Thymus (tissue), 11 donors: ENCODE data around the gene USP22. TPM values are rescaled to one million over a fixed set of nuclear protein-coding genes. Genes with fewer than 3 reads are reported as not detected.
A peak's percentile ranks its signal among the peaks of the same experiment; 100 is the strongest.

Experiments used
- DNase-seq, 9 donors: peaks; one replicate each; pipeline ENCODE4 v3.0.0-alpha.2; 2013; ENCODE audit warnings: low spot score in 9 of 9, low read depth in 6 of 9, missing footprints in 1 of 9
- H3K27ac ChIP-seq, 2 donors: one replicate each; pipeline ENCODE4 v1.5.1; 2013; ENCODE audit warnings: control low read depth in 1 of 2, low read depth in 1 of 2, low read length in 1 of 2, mild to moderate bottlenecking in 1 of 2, moderate library complexity in 1 of 2
- H3K27me3 ChIP-seq, 2 donors: one replicate each; pipeline ENCODE4 v1.5.1; 2013; ENCODE audit warnings: low read length in 1 of 2; ENCODE audit not compliant: control insufficient read depth in 2 of 2, insufficient read depth in 1 of 2
- H3K36me3 ChIP-seq, 2 donors: one replicate each; pipeline ENCODE4 v1.5.1; 2013; ENCODE audit warnings: low read length in 1 of 2, mild to moderate bottlenecking in 1 of 2, moderate library complexity in 1 of 2; ENCODE audit not compliant: control insufficient read depth in 2 of 2, insufficient read depth in 2 of 2
- H3K4me1 ChIP-seq, 2 donors: one replicate each; pipeline ENCODE4 v1.5.1; 2013; ENCODE audit warnings: low read length in 2 of 2; ENCODE audit not compliant: control insufficient read depth in 2 of 2, insufficient read depth in 2 of 2
- H3K4me3 ChIP-seq, 2 donors: one replicate each; pipeline ENCODE4 v1.5.1; 2013; ENCODE audit warnings: low read length in 2 of 2, control low read depth in 1 of 2, mild to moderate bottlenecking in 1 of 2
- H3K9me3 ChIP-seq, 2 donors: one replicate each; pipeline ENCODE4 v1.5.1; 2013; ENCODE audit warnings: low read length in 1 of 2, mild to moderate bottlenecking in 1 of 2; ENCODE audit not compliant: control insufficient read depth in 2 of 2, insufficient read depth in 1 of 2
- WGBS: extraction: QIAGEN DNeasy Blood & Tissue Kit; methylation state at CpG from one replicate; pipeline ENCODE4 v1.1.7; 2013; 5-methylcytosine and 5-hydroxymethylcytosine counted together
- polyA plus RNA-seq: library from polyadenylated mRNA; stranded (reverse); fragments of 200-250 nt; gene quantifications from one replicate; pipeline ENCODE4 v1.2.3, GENCODE V29; 2013
- total RNA-seq: library from RNA; stranded (reverse); fragments of 120-200 nt; gene quantifications from one replicate; pipeline ENCODE4 v1.2.4, GENCODE V29; 2013
- donor health status: healthy.

Gene USP22
- total and polyA plus RNA-seq, 2 donors, result 52.5 to 74.2 TPM

DNA sequence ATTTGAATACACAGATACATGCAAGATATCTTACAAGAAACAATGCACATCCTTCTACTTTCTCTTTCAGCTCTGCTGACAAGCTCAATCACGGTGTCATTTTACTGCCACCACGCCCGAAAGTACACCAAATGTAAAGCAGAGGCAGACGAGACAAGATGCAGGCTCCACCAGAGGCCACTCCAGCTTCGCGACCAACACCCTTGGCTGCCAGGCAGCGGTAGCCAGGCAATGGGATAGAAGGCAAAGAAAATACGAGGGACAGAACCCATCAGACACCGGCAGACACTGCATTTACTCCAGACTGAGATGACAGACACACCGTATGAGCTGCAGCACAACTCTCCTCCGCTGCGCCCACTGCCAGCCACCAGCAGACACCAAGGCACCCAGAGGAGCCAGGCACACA, 41.0 kb downstream of the USP22 start:
- H3K4me1 ChIP-seq, result no peaks in the 10 kb centered on the region
- 93% methylated on average over 12 of the region's 12 CpGs for WGBS

DNA sequence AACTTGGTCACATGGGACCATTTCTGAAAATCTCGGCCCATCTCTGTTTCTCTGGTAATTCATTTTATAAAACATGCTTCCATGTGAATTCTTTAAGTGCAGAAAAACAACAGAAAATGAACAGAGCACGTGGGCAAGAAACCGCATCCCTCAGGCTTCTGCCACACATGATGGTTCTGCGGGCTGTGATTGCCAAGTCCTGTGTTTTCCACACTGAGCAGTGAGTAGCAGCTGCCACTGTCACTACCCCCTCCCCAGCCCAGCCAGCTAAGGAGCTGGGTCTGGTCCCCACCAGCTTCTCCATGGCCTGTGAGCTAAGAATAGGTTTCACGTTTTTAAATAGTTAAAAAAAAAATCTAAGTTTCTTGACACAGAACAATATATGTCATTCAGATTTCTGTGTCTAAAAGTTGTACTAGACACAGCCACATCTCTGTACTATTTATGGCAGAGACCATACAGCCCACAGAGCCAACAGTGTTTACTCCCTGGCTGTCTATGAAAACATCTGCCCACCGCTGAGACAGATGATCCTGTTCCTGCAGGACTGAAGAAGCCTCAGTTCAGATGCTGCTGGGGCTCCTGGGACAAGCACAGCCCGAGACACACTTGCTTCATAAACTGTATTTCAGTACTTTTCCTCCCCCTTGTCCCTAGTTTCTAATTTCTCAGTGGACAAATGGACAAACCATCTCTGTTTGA, 41.5 kb downstream of the USP22 start:
- H3K36me3 ChIP-seq, result peaks cover 66 to 71% of the 10 kb centered on the region in 2 donors
- 93% methylated on average over 7 of the region's 7 CpGs for WGBS
- H3K27ac ChIP-seq, result no peak overlapping the region
- no peaks in the 10 kb centered on the region for H3K4me1 ChIP-seq
- DNase-seq, result no peak
- no peaks in the 10 kb centered on the region for H3K9me3 ChIP-seq
- H3K27me3 ChIP-seq, result no peaks in the 10 kb centered on the region
- H3K4me3 ChIP-seq, result no peak overlapping the region

More for the DNA sequence above, 41.0 kb downstream of the USP22 start:
- H3K9me3 ChIP-seq, result no peaks in the 10 kb centered on the region
- H3K27me3 ChIP-seq, result no peaks in the 10 kb centered on the region
- no peak overlapping the region for H3K27ac ChIP-seq
- H3K36me3 ChIP-seq, result peaks cover 71 to 74% of the 10 kb centered on the region in 2 donors
- no peak overlapping the region for H3K4me3 ChIP-seq
- no peak for DNase-seq

DNA sequence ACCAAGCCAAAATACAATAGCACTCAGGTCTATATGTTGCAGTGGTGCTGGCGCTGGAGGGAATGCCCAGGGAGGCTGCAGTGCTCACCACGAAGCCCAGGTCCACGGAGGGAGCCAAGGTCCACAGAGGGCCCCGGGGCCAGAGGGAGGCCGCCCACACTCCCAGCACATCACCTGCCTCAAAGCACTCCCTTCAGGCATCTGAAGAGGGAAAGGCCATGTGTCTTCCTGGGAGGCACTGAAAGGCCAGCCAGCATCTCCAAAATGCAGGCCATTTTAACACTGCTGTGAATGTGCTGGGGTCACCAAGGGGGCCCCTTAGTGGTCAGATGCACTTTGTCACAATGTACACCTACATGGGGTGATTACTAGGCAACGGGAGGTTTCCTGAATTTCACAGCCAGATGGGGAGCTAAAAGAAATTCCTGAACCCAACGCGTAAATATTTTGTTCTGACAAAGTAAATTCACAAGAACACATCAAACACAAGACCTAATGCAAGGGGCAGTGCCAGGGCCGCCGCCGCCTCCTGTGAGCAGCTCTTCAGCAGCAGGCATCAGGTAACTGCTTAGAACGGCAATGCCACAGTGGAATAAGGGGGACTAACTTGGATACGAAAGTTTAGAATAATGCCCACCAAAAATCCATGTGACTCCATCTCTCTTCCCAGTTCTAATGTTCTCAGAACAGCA, 42.8 kb downstream of the USP22 start:
- WGBS, result 98% methylated on average over 13 of the region's 13 CpGs

DNA sequence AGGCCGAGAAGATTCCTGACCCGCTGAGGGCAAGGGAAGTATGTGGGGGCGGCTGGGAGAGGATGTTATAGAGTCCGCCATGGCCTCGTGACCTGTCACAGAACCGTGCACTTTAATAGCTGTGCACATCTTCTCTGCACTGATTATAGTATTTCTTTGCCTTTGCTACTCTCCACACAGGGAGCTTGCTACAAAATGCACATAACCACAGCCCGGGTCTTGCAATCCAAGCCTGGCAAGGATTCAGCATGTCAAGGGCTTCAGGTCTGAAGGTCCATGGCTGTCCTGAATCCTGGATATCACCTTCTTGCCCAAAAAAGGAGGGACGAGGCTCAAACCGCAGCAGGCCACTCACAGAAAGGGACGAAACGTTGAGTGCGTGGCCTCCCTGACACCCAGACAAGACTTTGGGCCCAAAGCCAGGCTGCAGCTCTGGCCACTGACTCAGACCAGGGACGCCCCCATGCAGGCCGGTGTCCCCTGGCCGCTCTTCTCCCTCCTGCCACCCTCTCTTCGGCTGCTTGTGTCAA, 43.7 kb downstream of the USP22 start:
- no peak overlapping the region for H3K27ac ChIP-seq
- peaks cover 45 to 51% of the 10 kb centered on the region in 2 donors for H3K36me3 ChIP-seq
- 91% methylated on average over 16 of the region's 16 CpGs for WGBS
- no peaks in the 10 kb centered on the region for H3K9me3 ChIP-seq
- H3K27me3 ChIP-seq, result no peaks in the 10 kb centered on the region
- H3K4me1 ChIP-seq, result no peaks in the 10 kb centered on the region
- no peak overlapping the region for H3K4me3 ChIP-seq
- DNase-seq, result no peak

More for the DNA sequence above, 42.8 kb downstream of the USP22 start:
- Histone ChIP-seq H3K4me1 (no peaks in the 10 kb centered on the region), H3K36me3 (peaks cover 54 to 60% of the 10 kb centered on the region in 2 donors), H3K27me3 (no peaks in the 10 kb centered on the region), H3K9me3 (no peaks in the 10 kb centered on the region), H3K4me3 (no peak overlapping the region), H3K27ac (no peak overlapping the region)
- no peak for DNase-seq

DNA sequence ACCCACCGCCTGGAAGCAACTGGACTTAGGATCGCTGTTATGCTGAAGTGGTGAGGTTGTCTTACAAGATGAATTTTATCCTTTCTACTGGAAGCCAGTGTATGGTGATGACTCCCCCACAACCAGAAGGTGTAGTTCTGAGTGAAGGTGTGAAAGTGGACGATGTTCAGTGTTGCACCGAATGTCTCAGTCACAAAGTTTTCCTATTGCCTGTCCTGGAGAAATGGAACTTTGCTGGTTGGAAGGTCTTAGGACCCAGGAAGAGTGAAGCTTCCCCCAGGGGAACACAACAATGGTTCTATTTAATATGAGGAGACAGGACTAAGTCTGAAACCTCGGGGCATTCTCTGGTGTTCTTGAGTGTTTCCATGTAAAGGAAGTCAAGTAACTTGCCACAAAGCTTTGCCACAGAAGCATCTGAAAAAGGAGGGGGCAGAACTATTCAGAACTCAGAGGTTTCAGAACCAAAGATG, 44.2 kb downstream of the USP22 start:
- H3K4me3 ChIP-seq, result no peak overlapping the region
- no peak for DNase-seq
- H3K27ac ChIP-seq, result peak overlapping the region in 1 of 2 donors; percentile 3
- no peaks in the 10 kb centered on the region for H3K27me3 ChIP-seq
- H3K36me3 ChIP-seq, result peaks cover 40 to 46% of the 10 kb centered on the region in 2 donors
- WGBS, result 86% methylated on average over 5 of the region's 5 CpGs
- no peaks in the 10 kb centered on the region for H3K9me3 ChIP-seq
- no peaks in the 10 kb centered on the region for H3K4me1 ChIP-seq

DNA sequence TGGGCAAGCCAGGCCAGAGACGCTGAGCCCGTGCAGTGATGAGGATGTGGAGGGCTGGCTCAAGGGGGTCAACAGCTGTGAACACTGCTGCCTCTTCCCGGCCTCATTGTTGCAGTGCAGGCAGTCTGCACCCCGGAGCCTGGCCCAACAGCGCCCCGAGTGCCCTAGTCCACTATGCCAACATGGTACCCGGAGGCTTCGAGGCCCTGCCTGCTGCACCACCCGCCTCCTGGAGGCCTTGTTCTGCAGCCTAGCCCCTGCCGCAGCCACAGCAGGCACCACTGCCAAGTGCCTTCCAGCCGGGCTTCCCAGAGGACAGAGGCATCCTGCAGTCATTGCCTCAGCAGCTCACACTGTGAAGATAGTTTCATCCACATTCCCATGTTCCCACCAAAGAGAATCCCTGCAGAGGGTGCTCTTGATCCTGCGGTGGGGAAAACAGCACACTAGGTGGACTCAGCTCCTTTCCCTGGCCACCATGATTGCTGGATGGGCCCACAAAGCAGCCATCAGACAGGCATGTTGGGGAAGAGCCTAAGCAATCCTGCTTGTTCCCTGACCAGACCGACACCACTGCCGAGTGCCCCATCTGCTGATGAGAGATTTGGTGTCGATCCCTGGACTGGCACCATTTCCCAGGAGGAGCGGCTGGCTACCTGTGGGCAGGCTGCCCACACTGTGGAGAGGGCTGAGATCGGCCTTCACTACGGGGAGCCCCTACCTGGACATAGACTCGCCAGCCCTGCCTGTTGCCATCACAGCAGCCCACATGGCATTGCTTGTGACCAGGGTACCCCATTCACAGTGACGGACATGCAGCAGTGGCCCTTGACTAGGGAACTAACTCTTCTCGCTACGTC, 44.9 kb downstream of the USP22 start:
- Histone ChIP-seq H3K36me3 (peaks cover 33 to 39% of the 10 kb centered on the region in 2 donors), H3K9me3 (no peaks in the 10 kb centered on the region), H3K4me1 (peaks cover 0 to 4% of the 10 kb centered on the region in 2 donors), H3K4me3 (no peak overlapping the region), H3K27me3 (no peaks in the 10 kb centered on the region), H3K27ac (no peak overlapping the region)
- WGBS, result 92% methylated on average over 22 of the region's 22 CpGs
- DNase-seq, result no peak

DNA sequence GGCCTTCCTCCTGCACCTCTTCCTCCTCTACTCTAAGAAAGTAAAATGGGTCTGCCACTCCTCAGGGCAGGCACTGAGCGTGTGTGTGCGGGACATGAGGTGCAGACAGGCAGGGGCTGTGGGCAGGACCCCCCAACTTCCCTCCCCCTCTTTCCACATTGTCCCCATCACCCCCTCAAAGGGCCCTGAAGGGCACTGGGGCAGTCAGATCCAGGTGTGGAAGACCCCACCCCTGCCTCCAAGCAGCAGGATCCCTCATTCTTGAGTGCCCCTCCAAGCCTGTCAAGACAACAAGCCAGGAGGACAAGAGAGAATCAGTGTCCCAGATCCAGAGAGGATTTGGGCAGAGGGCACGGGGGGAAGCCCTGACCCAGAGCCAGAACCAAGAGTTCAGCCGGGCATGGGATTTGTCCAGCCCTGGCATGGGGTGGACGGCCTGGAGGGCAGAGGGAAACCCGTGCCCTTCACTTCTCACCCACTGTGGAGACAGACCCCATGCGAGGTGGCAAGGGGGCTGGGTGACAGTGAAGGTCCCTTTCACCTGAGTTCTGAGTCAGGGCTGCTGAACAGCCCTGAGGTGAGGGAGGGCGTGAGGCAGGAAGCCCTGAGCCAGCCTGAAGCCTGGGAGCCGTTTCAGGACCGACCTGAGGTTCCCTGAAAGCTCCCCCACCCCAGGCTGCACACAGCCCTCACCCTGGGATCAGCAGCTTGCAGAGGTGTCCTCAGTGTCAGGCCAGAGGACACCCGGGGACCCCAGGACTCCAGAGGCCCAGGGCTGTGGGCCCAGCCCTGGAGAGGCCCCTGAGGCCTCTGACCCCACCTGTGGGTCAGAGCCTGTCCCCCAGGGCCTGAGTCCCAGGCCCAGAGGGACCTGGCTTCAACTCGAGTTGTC, 45.8 kb downstream of the USP22 start:
- H3K27ac ChIP-seq, result no peak overlapping the region
- peaks cover 0 to 5% of the 10 kb centered on the region in 2 donors for H3K4me1 ChIP-seq
- peaks cover 24 to 29% of the 10 kb centered on the region in 2 donors for H3K36me3 ChIP-seq
- no peak overlapping the region for H3K4me3 ChIP-seq
- H3K27me3 ChIP-seq, result no peaks in the 10 kb centered on the region
- WGBS, result 88% methylated on average over 12 of the region's 12 CpGs
- H3K9me3 ChIP-seq, result no peaks in the 10 kb centered on the region
- DNase-seq, result no peak
